ENCODE data around the gene RAB35.

DNA sequence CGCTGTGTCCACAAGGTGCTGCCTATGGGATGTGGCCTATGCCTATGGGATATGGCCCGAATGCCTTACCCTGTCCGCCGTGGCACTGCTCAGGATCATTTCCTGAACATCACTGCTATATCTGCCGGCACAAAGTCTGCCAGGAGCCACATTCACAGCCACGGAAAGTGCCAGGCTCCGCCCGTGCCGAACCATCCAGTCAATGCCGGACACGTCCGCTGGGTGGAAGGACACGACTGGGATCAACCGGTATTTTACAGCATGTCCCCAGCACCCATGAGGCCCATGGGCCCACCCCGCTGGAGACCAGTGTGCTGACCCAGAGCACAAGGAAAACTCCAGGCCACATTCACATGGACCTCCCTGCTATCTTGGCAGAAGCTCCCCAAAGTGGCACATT lies 14.6 kb upstream of the RAB35 start:
- TF ChIP-seq POLR2A (IDR thresholded peaks at IDR 0.05), result no peak
- TF ChIP-seq, protein P1, sequence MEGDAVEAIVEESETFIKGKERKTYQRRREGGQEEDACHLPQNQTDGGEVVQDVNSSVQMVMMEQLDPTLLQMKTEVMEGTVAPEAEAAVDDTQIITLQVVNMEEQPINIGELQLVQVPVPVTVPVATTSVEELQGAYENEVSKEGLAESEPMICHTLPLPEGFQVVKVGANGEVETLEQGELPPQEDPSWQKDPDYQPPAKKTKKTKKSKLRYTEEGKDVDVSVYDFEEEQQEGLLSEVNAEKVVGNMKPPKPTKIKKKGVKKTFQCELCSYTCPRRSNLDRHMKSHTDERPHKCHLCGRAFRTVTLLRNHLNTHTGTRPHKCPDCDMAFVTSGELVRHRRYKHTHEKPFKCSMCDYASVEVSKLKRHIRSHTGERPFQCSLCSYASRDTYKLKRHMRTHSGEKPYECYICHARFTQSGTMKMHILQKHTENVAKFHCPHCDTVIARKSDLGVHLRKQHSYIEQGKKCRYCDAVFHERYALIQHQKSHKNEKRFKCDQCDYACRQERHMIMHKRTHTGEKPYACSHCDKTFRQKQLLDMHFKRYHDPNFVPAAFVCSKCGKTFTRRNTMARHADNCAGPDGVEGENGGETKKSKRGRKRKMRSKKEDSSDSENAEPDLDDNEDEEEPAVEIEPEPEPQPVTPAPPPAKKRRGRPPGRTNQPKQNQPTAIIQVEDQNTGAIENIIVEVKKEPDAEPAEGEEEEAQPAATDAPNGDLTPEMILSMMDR (IDR thresholded peaks at IDR 0.05), result no peak

All from lower leg skin (tissue), 3 donors.